ENCODE data around the gene RARB. TPM values are rescaled to one million over a fixed set of nuclear protein-coding genes. Genes with fewer than 3 reads are reported as not detected.

RARB gene
- total and polyA plus RNA-seq, 2 of the 13 experiments (the other 11 are each of a cell fraction or from before 2014, with no cell fraction given): 0.16 TPM; not detected in 1

DNA sequence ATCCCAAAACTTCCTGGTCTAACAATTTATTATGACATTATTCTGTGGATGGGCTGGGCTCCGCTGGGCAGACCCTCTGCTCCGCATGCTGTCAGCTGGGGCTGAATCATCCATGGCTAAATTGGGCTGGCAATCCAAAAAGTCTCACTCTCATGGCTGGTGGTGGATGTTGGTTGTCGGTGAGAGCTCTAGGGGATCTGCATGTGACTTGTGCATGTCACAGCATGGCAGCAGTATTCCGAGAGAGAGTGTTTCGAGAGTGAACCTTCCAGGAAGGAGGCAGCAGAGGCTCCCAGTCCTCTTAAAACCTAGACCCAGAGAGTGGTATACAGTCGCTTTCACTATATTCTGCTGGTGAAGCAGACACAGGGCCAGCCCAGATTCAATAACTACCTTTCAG, 9.9 kb downstream of the RARB start:
- Histone ChIP-seq H3K4me1 (ENCODE audit: insufficient read depth, low read length) (no peaks in the 10 kb centered on the region), H2AFZ (ENCODE audit: low read length) (no peak overlapping the region), H3K4me3 (replicated peaks in 1 of 3; ENCODE audit: insufficient read depth in 1 of 3, low read depth in 2 of 3, low read length in 3 of 3) (no peak overlapping the region), H3K9ac (ENCODE audit: insufficient read depth, low read depth, low read length) (no peak overlapping the region), H4K20me1 (ENCODE audit: insufficient read depth, low read length) (no peaks in the 10 kb centered on the region), H3K27ac (ENCODE audit: extremely low read length, insufficient read depth, low read length) (no peak overlapping the region), H3K4me2 (ENCODE audit: low read depth, low read length) (no peak overlapping the region), H3K79me2 (ENCODE audit: insufficient read depth, low read length) (no peaks in the 10 kb centered on the region), H3K27me3 (ENCODE audit: control insufficient read depth in 1 of 2, insufficient read depth in 2 of 2, low read length in 2 of 2) (no peaks in the 10 kb centered on the region; a peak in 1 of 5 replicates), H3K9me3 (ENCODE audit: low read length) (no peaks in the 10 kb centered on the region), H3K36me3 (replicated peaks in 1 of 2; ENCODE audit: control insufficient read depth in 1 of 2, insufficient read depth in 2 of 2, low read length in 2 of 2) (no peaks in the 10 kb centered on the region)
- CTCF ChIA-PET (ENCODE audit: low intra/inter-chr PET ratio, low total read pairs): no interaction called here
- intact Hi-C loops (cut with micrococcal nuclease; ENCODE audit: unreplicated experiment): loop anchor here (10.0 kb wide), 1 partner anchor 157 kb away; no protein-coding TSS in a partner anchor
- WGBS (ENCODE audit: low lambda C conversion rate): 65% methylated on average over 6 of the region's 6 CpGs
- DNase-seq (ENCODE audit: low spot score) (no peak), FAIRE-seq (no peak), ATAC-seq (no peak)
- in situ Hi-C loops (cut with HindIII; ENCODE audit: extremely low pct_ligation_motif_present, low pct_unique_long_range_greater_than_20kb): no loop called here
- TF ChIP-seq, protein P1, sequence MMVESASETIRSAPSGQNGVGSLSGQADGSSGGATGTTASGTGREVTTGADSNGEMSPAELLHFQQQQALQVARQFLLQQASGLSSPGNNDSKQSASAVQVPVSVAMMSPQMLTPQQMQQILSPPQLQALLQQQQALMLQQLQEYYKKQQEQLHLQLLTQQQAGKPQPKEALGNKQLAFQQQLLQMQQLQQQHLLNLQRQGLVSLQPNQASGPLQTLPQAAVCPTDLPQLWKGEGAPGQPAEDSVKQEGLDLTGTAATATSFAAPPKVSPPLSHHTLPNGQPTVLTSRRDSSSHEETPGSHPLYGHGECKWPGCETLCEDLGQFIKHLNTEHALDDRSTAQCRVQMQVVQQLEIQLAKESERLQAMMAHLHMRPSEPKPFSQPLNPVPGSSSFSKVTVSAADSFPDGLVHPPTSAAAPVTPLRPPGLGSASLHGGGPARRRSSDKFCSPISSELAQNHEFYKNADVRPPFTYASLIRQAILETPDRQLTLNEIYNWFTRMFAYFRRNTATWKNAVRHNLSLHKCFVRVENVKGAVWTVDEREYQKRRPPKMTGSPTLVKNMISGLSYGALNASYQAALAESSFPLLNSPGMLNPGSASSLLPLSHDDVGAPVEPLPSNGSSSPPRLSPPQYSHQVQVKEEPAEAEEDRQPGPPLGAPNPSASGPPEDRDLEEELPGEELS (CRISPR knock-in tag; IDR thresholded peaks at IDR 0.05): no peak
- no peak for TF ChIP-seq ZBTB7A (CRISPR knock-in tag; IDR thresholded peaks at IDR 0.05)
- TF ChIP-seq ZFP36L2 (CRISPR knock-in tag; IDR thresholded peaks at IDR 0.05): no peak
- no peak for TF ChIP-seq ZNF460 (CRISPR knock-in tag; IDR thresholded peaks at IDR 0.05; ENCODE audit: borderline replicate concordance)
- no peak for TF ChIP-seq RBM39 (IDR thresholded peaks at IDR 0.05; ENCODE audit: low read depth, low read length, poor library complexity, severe bottlenecking)
- TF ChIP-seq, protein P2, sequence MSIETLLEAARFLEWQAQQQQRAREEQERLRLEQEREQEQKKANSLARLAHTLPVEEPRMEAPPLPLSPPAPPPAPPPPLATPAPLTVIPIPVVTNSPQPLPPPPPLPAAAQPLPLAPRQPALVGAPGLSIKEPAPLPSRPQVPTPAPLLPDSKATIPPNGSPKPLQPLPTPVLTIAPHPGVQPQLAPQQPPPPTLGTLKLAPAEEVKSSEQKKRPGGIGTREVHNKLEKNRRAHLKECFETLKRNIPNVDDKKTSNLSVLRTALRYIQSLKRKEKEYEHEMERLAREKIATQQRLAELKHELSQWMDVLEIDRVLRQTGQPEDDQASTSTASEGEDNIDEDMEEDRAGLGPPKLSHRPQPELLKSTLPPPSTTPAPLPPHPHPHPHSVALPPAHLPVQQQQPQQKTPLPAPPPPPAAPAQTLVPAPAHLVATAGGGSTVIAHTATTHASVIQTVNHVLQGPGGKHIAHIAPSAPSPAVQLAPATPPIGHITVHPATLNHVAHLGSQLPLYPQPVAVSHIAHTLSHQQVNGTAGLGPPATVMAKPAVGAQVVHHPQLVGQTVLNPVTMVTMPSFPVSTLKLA (IDR thresholded peaks at IDR 0.05): no peak
- TF ChIP-seq, protein P3, sequence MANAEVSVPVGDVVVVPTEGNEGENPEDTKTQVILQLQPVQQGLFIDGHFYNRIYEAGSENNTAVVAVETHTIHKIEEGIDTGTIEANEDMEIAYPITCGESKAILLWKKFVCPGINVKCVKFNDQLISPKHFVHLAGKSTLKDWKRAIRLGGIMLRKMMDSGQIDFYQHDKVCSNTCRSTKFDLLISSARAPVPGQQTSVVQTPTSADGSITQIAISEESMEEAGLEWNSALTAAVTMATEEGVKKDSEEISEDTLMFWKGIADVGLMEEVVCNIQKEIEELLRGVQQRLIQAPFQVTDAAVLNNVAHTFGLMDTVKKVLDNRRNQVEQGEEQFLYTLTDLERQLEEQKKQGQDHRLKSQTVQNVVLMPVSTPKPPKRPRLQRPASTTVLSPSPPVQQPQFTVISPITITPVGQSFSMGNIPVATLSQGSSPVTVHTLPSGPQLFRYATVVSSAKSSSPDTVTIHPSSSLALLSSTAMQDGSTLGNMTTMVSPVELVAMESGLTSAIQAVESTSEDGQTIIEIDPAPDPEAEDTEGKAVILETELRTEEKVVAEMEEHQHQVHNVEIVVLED (CRISPR knock-in tag; IDR thresholded peaks at IDR 0.05; ENCODE audit: borderline replicate concordance): no peak
- no peak for TF ChIP-seq SATB2 (CRISPR knock-in tag; IDR thresholded peaks at IDR 0.05)
- TF ChIP-seq, protein P4, sequence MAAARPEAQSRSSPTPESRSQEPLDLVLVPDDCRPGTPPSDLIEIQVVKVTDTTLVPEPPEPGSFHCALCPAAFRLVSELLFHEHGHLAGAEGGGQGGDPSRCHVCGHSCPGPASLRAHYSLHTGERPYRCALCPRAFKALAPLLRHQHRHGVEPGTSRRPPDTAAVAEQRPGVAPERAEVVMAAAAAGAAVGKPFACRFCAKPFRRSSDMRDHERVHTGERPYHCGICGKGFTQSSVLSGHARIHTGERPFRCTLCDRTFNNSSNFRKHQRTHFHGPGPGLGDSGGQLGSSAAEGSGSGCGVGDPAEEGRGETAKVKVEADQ (CRISPR knock-in tag; IDR thresholded peaks at IDR 0.05; ENCODE audit: borderline replicate concordance): no peak
- TF ChIP-seq MYC (CRISPR knock-in tag; IDR thresholded peaks at IDR 0.05; ENCODE audit: borderline replicate concordance): no peak
- no peak for TF ChIP-seq SMAD3 (CRISPR knock-in tag; IDR thresholded peaks at IDR 0.05)
- no peak for TF ChIP-seq ZNF143 (CRISPR knock-in tag; IDR thresholded peaks at IDR 0.05)
- TF ChIP-seq CREM (IDR thresholded peaks at IDR 0.05): no peak
- no peak for TF ChIP-seq CREM (CRISPR knock-in tag; IDR thresholded peaks at IDR 0.05)
- TF ChIP-seq, protein P5, sequence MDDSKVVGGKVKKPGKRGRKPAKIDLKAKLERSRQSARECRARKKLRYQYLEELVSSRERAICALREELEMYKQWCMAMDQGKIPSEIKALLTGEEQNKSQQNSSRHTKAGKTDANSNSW (CRISPR knock-in tag; IDR thresholded peaks at IDR 0.05; ENCODE audit: borderline replicate concordance): no peak
- POLR2A ChIA-PET: no interaction called here
- no TSS peak for BruUV-seq (replicated peaks)

Measured in HepG2 (cell line).